HepG2 (cell line): ENCODE results near the gene CLDN19. TPM values are rescaled to one million over a fixed set of nuclear protein-coding genes. Genes with fewer than 3 reads are reported as not detected.
"Not testable (repeated sequence)": the region's sequence is repeated elsewhere in the genome, so short reads cannot be mapped to it uniquely, and the experiment has no call there.

ENCODE experiments used
- ATAC-seq: fragments of 200-7000 bp; cut with Tn5 transposase; 3 replicates; pipeline ENCODE4 v1.9.1; 2020; ENCODE audit warnings: mild to moderate bottlenecking, moderate library complexity
- BruUV-seq: library from RNA; stranded (reverse); fragments of 400-500 nt; replicated peaks from 2 replicates; lab custom pipeline; 2021; lab: Mats Ljungman, UMichigan
- CTCF ChIA-PET: fragments of 300-600 bp; formaldehyde crosslinking; extraction: SDS; loops from one replicate; lab custom pipeline; 2021; ENCODE audit warnings: low total read pairs, inconsistent platforms, low intra/inter-chr PET ratio; lab: Yijun Ruan, JAX
- POLR2A ChIA-PET: fragments of 350-600 bp; sonication (Branson Sonifier 250); formaldehyde crosslinking; loops from one replicate; lab custom pipeline; 2020; ENCODE audit warnings: antibody characterized with exemption, inconsistent platforms; lab: Yijun Ruan, JAX
- DNase-seq: peaks from one replicate; pipeline ENCODE4 v3.0.0-alpha.2; 2015; ENCODE audit warnings: low spot score
- FAIRE-seq: peaks from 3 replicates; lab custom pipeline; 2011; peaks lifted over from hg19 to GRCh38; lab: Jason Lieb, UNC
- H2AFZ ChIP-seq: one replicate; pipeline ENCODE4 v1.6.1; 2011; ENCODE audit warnings: low read length, inconsistent platforms
- H3K27ac ChIP-seq: fragments of 300-600 bp; 3 replicates; pipeline ENCODE4 v1.8.0; 2011; ENCODE audit warnings: mixed run types, mild to moderate bottlenecking, mixed read lengths, low read length, inconsistent platforms; ENCODE audit not compliant: insufficient read depth; ENCODE audit errors: extremely low read length
- H3K27me3 ChIP-seq, 2 experiments: fragments of 200-600 bp in 1 of 2; 2 replicates in 1 of 2; 3 replicates in 1 of 2; pipeline versions ENCODE4 v1.6.0 to v1.8.0; 2011; ENCODE audit warnings: low read length in 2 of 2, mild to moderate bottlenecking in 2 of 2, moderate library complexity in 2 of 2, inconsistent platforms in 1 of 2; ENCODE audit not compliant: insufficient read depth in 2 of 2, control insufficient read depth in 1 of 2
- H3K36me3 ChIP-seq, 2 experiments: fragments of 200-600 bp in 1 of 2; replicated peaks in 1 of 2; 2 replicates in 1 of 2; 3 replicates in 1 of 2; pipeline versions ENCODE4 v1.5.1 to v1.8.0; 2011; ENCODE audit warnings: low read length in 2 of 2, inconsistent platforms in 1 of 2; ENCODE audit not compliant: insufficient read depth in 2 of 2, control insufficient read depth in 1 of 2
- H3K4me1 ChIP-seq: 2 replicates; pipeline ENCODE4 v1.5.1; 2012; ENCODE audit warnings: low read length, inconsistent platforms; ENCODE audit not compliant: insufficient read depth
- H3K4me2 ChIP-seq: 2 replicates; pipeline ENCODE4 v1.6.0; 2011; ENCODE audit warnings: low read depth, low read length, inconsistent platforms
- H3K4me3 ChIP-seq, 3 experiments: fragments of 200-600 bp in 1 of 3; sonication (generic), shearing (Covaris generic) in 1 of 3; replicated peaks in 1 of 3; 2 replicates each; pipeline ENCODE4 v1.5.1; 2011 to 2016; ENCODE audit warnings: low read length in 3 of 3, inconsistent platforms in 2 of 3, low read depth in 2 of 3, mild to moderate bottlenecking in 2 of 3, control low read depth in 1 of 3, mixed read lengths in 1 of 3; ENCODE audit not compliant: insufficient read depth in 1 of 3
- H3K79me2 ChIP-seq: one replicate; pipeline ENCODE4 v1.6.1; 2011; ENCODE audit warnings: low read length, inconsistent platforms; ENCODE audit not compliant: insufficient read depth
- H3K9ac ChIP-seq: 2 replicates; pipeline ENCODE4 v1.6.0; 2011; ENCODE audit warnings: mild to moderate bottlenecking, low read depth, low read length, inconsistent platforms; ENCODE audit not compliant: insufficient read depth
- H3K9me3 ChIP-seq: 2 replicates; pipeline ENCODE4 v1.5.1; 2012; ENCODE audit warnings: mild to moderate bottlenecking, low read length
- H4K20me1 ChIP-seq: 2 replicates; pipeline ENCODE4 v1.6.0; 2011; ENCODE audit warnings: inconsistent platforms, mild to moderate bottlenecking, low read length, moderate library complexity; ENCODE audit not compliant: insufficient read depth
- ADNP ChIP-seq: sonication (generic); formaldehyde crosslinking; IDR thresholded peaks from 2 replicates; pipeline ENCODE4 v1.4.0; 2020; ENCODE audit warnings: missing genetic modification reagents
- KAT2B ChIP-seq: fragments of 150-350 bp; IDR thresholded peaks from 2 replicates; pipeline ENCODE4 v1.6.1; 2014; ENCODE audit warnings: low read depth, low read length, borderline replicate concordance
- MIXL1 ChIP-seq: IDR thresholded peaks from 2 replicates; pipeline ENCODE4 v1.6.1; 2016
- ONECUT2 ChIP-seq: sonication (generic); formaldehyde crosslinking; IDR thresholded peaks from 2 replicates; pipeline ENCODE4 v1.4.0; 2020; ENCODE audit warnings: missing genetic modification reagents
- PAXIP1 ChIP-seq: sonication (generic); formaldehyde crosslinking; conservative IDR thresholded peaks from 2 replicates; pipeline ENCODE4 v1.4.0; 2020; ENCODE audit warnings: mild to moderate bottlenecking, missing genetic modification reagents, moderate library complexity
- SALL1 ChIP-seq: sonication (generic); formaldehyde crosslinking; IDR thresholded peaks from 2 replicates; pipeline ENCODE4 v1.8.0; 2022; ENCODE audit warnings: mild to moderate bottlenecking, missing genetic modification reagents
- ZMYM2 ChIP-seq: sonication (generic); formaldehyde crosslinking; IDR thresholded peaks from 2 replicates; pipeline ENCODE4 v1.8.0; 2022; ENCODE audit warnings: mild to moderate bottlenecking, missing genetic modification reagents
- ZMYM3 ChIP-seq: sonication (generic); formaldehyde crosslinking; IDR thresholded peaks from 2 replicates; pipeline ENCODE4 v1.5.1; 2020; ENCODE audit warnings: mild to moderate bottlenecking, missing genetic modification reagents
- ZMYM4 ChIP-seq: sonication (generic); formaldehyde crosslinking; IDR thresholded peaks from 2 replicates; pipeline ENCODE4 v1.8.1; 2023; ENCODE audit warnings: mild to moderate bottlenecking, missing genetic modification reagents
- WGBS: methylation state at CpG from one replicate; pipeline ENCODE4 v1.1.6; 2017; ENCODE audit warnings: low lambda C conversion rate; 5-methylcytosine and 5-hydroxymethylcytosine counted together
- in situ Hi-C: cut with HindIII; loops from 2 replicates; pipeline ENCODE4 v1.10.0; 2017; ENCODE audit warnings: low pct_unique_long_range_greater_than_20kb; ENCODE audit not compliant: extremely low pct_ligation_motif_present
- intact Hi-C: fragments of 100-400 bp; cut with micrococcal nuclease; formaldehyde crosslinking; loops from one replicate; pipeline ENCODE4 v1.10.0; 2022; ENCODE audit not compliant: unreplicated experiment
- polyA plus RNA-seq, 8 experiments: library from polyadenylated mRNA; depleted of rRNA in 3 of 8; stranded (reverse) in 7 of 8; unstranded in 1 of 8; fragments of >200 nt; fragmentation: Illumina TruSeq in 4 of 8; extraction: Trizol in 4 of 8; gene quantifications; 2 replicates each; pipeline versions ENCODE4 v1.2.1 to v1.2.3, GENCODE V29; 2011 to 2016; ENCODE audit warnings: low read depth in 4 of 8, missing spikeins in 1 of 8, mixed read lengths in 1 of 8; ENCODE audit not compliant: insufficient read depth in 1 of 8
- total RNA-seq, 5 experiments: library from RNA; depleted of rRNA; stranded (reverse); fragments of >200 nt; fragmentation: Illumina TruSeq; extraction: Trizol; gene quantifications; 2 replicates each; pipeline ENCODE4 v1.2.3, GENCODE V29; 2016; ENCODE audit warnings: low read depth in 1 of 5

Gene CLDN19
- total and polyA plus RNA-seq, 2 of the 13 experiments (the other 11 are each of a cell fraction or from before 2014, with no cell fraction given): 5.0 to 7.6 TPM

GRCh38 chr1:42712808-42713207 is 27.2 kb downstream of the CLDN19 start:
- Histone ChIP-seq H3K9me3 (peaks cover 13% of the 10 kb centered on the region; the same call in 1 of the 2 replicates), H3K36me3 (peaks cover 1 to 17% of the 10 kb centered on the region in 2 experiments; a peak in 1 of 5 replicates)
- WGBS: 89% methylated on average over 3 of the region's 3 CpGs
- BruUV-seq, H3K27ac ChIP-seq, FAIRE-seq, intact Hi-C loops, H3K4me3 ChIP-seq, H3K4me1 ChIP-seq, H3K4me2 ChIP-seq, H3K27me3 ChIP-seq, in situ Hi-C loops, H3K79me2 ChIP-seq, CTCF ChIA-PET, DNase-seq, H2AFZ ChIP-seq, H4K20me1 ChIP-seq, H3K9ac ChIP-seq: not testable (repeated sequence)
- POLR2A ChIA-PET: interaction anchor here (0.8 to 1.2 kb wide), 3 partner anchors 27 to 54 kb away, joined by 4 to 7 read pairs (median 4); partner anchors contain the start of genes C1orf50, CLDN19, P3H1 and YBX1
- TF ChIP-seq KAT2B (peak; percentile 95), PAXIP1 (CRISPR knock-in tag) (peak; percentile 43), ZMYM2 (CRISPR knock-in tag) (peak; percentile 62; the same call in 1 of the 2 replicates), ADNP (CRISPR knock-in tag) (peak; percentile 82), MIXL1 (CRISPR knock-in tag) (0 out of 2 replicates have a peak, but pooled peaks have one; percentile 16), ONECUT2 (CRISPR knock-in tag) (peak; percentile 93), ZMYM3 (CRISPR knock-in tag) (peak; percentile 46; the same call in 1 of the 2 replicates), SALL1 (peak; percentile 23; the same call in 1 of the 2 replicates), ZMYM4 (CRISPR knock-in tag) (0 out of 2 replicates have a peak, but pooled peaks have one; percentile 39)
- peak; percentile 66 for ATAC-seq
